Measurements from ENCODE around the gene ARL6IP6. TPM values are rescaled to one million over a fixed set of nuclear protein-coding genes. Genes with fewer than 3 reads are reported as not detected.

Gene ARL6IP6
- 33.5 and 36.1 TPM in 2 replicates for total RNA-seq

DNA sequence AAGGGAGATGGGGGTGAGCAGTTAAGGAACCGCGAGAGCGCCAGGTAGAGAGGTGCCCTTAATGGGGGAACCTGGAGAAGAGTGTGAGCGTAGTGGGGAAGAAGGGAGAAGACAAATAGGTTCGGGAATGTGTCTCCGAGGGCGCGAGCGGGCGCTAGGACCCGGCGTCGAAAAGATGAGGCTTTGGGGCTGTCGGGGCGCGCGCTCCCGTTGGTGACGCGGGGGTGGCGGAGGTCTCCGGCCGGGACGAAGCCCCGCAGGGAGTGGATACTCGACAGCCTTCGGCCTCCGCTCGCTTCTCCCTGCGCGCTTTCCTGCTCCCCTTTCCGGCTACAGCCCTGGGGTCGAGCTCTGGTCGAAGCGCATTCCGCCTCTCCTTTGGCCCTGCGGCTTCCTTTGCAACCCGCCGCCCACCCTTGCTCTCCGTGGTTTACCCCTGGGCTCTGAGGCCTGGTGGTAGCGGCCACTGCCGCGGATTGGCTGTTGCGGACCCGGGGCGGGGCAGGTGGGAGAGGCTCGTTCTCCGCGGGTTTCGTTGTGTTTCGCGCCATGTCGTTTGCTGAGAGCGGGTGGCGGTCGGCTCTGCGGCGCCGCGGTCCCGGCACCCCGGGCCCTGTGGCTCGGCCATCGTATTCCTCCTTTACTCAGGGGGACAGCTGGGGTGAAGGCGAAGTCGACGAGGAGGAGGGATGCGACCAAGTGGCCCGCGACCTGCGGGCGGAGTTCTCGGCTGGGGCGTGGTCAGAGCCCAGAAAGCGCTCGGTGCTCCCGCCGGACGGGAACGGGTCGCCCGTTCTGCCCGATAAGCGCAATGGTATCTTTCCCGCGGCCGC, at the start of gene ARL6IP6:
Gene ARL6IP6 (plus strand): TSS at position 545 of the 833 bp plus-strand sequence. CDS start 5 bp downstream, at position 550.

GRCh38 chr2:152717228-152718075, 968 bp upstream of the ARL6IP6 start, which contains the start of gene PRPF40A:
TSS of gene PRPF40A (minus strand) at chr2:152717461. CDS start at chr2:152717439, 22 bp downstream.

Other genes starting within 250 kb of the ARL6IP6 start
- gene PRPF40A, start 1.2 kb upstream of the ARL6IP6 start, total RNA-seq = 87.5 and 162 TPM in 2 replicates